PC-9 (cell line): ENCODE data around the gene KRT82. TPM values are rescaled to one million over a fixed set of nuclear protein-coding genes. Genes with fewer than 3 reads are reported as not detected.
"Not testable (repeated sequence)": the region's sequence is repeated elsewhere in the genome, so short reads cannot be mapped to it uniquely, and the experiment has no call there.

Source experiments
- BruUV-seq: library from RNA; stranded (reverse); fragments of 400-500 nt; replicated peaks from 2 replicates; lab custom pipeline; 2021; lab: Mats Ljungman, UMichigan
- CTCF ChIA-PET: fragments of 300-600 bp; sonication (Branson Sonifier 250); formaldehyde crosslinking; loops from one replicate; lab custom pipeline; 2022; ENCODE audit warnings: antibody characterized with exemption; lab: Charles Lee
- POLR2A ChIA-PET: fragments of 300-600 bp; sonication (Branson Sonifier 250); formaldehyde crosslinking; loops from one replicate; lab custom pipeline; 2022; ENCODE audit warnings: antibody characterized with exemption; ENCODE audit not compliant: unreplicated experiment; lab: Charles Lee
- DNase-seq, 2 experiments: peaks; one replicate each; pipeline versions ENCODE4 v3.0.0 to v3.0.0-alpha.2; 2015 to 2022; ENCODE audit warnings: mixed read lengths in 1 of 2
- H2AFZ ChIP-seq: fragments of 200-600 bp; sonication (generic); 2 replicates; pipeline ENCODE4 v1.8.1; 2017; ENCODE audit warnings: antibody characterized with exemption
- H3F3A ChIP-seq: fragments of 200-600 bp; sonication (generic); 2 replicates; pipeline ENCODE4 v1.8.1; 2017; ENCODE audit warnings: antibody characterized with exemption, mild to moderate bottlenecking, low read depth; ENCODE audit not compliant: insufficient read depth
- H3K27ac ChIP-seq: fragments of 200-600 bp; sonication (generic); 2 replicates; pipeline ENCODE4 v1.6.1; 2016; ENCODE audit warnings: mixed run types
- H3K27me3 ChIP-seq: fragments of 200-600 bp; sonication (generic); 2 replicates; pipeline ENCODE4 v1.6.1; 2016; ENCODE audit warnings: low read depth, mixed run types; ENCODE audit not compliant: insufficient read depth
- H3K36me3 ChIP-seq: fragments of 200-600 bp; sonication (generic); 2 replicates; pipeline ENCODE4 v1.6.1; 2016; ENCODE audit warnings: low read depth, mixed run types
- H3K4me1 ChIP-seq: fragments of 200-600 bp; sonication (generic); replicated peaks from 2 replicates; pipeline ENCODE4 v1.6.1; 2016; ENCODE audit warnings: mixed run types; ENCODE audit not compliant: insufficient read depth
- H3K4me2 ChIP-seq: fragments of 200-600 bp; sonication (generic); 2 replicates; pipeline ENCODE4 v1.6.1; 2017; ENCODE audit warnings: mixed run types
- H3K4me3 ChIP-seq: fragments of 200-600 bp; sonication (generic); 2 replicates; pipeline ENCODE4 v1.6.1; 2016; ENCODE audit warnings: mixed run types
- H3K79me2 ChIP-seq: fragments of 200-600 bp; sonication (generic); 2 replicates; pipeline ENCODE4 v1.6.1; 2017; ENCODE audit warnings: low read depth, mixed run types
- H3K9me2 ChIP-seq: fragments of 200-600 bp; sonication (generic); 2 replicates; pipeline ENCODE4 v1.8.1; 2017; ENCODE audit warnings: mild to moderate bottlenecking; ENCODE audit not compliant: insufficient read depth
- H3K9me3 ChIP-seq: fragments of 200-600 bp; sonication (generic); 2 replicates; pipeline ENCODE4 v1.8.1; 2016; ENCODE audit warnings: low read depth; ENCODE audit not compliant: insufficient read depth
- H4K20me1 ChIP-seq: fragments of 200-600 bp; sonication (generic); 2 replicates; pipeline ENCODE4 v1.8.1; 2017; ENCODE audit not compliant: insufficient read depth
- EZH2 ChIP-seq: fragments of 200-600 bp; sonication (generic); IDR thresholded peaks from 2 replicates; pipeline ENCODE4 v1.8.0; 2017; ENCODE audit warnings: antibody characterized with exemption, low read depth
- intact Hi-C: fragments of 100-400 bp; cut with micrococcal nuclease; formaldehyde crosslinking; loops from one replicate; pipeline ENCODE4 v1.10.0; 2022; ENCODE audit not compliant: unreplicated experiment
- total RNA-seq: library from RNA; stranded (reverse); gene quantifications from 2 replicates; pipeline ENCODE4 v1.2.3, GENCODE V29; 2021
- TF ChIP-seq, protein P1 (sequence below): fragments of 200-600 bp; sonication (generic); conservative IDR thresholded peaks from 2 replicates; pipeline ENCODE4 v1.6.1; 2017; ENCODE audit warnings: mixed run types, antibody characterized with exemption, mild to moderate bottlenecking, moderate library complexity

The KRT82 gene
- total RNA-seq, 1 experiment from 2014 or later, result not detected

- DNase-seq, result no peak
- Histone ChIP-seq H3K9me2 (no peaks in the 10 kb centered on the region), H3K27me3 (no peaks in the 10 kb centered on the region), H2AFZ (no peak overlapping the region), H3K9me3 (no peaks in the 10 kb centered on the region), H3K79me2 (no peaks in the 10 kb centered on the region), H3K4me1 (peaks cover 5% of the 10 kb centered on the region), H4K20me1 (no peaks in the 10 kb centered on the region), H3K4me3 (no peak overlapping the region), H3K4me2 (no peak overlapping the region), H3K36me3 (no peaks in the 10 kb centered on the region), H3F3A (peaks cover 4% of the 10 kb centered on the region; the same call in 1 of the 2 replicates), H3K27ac (no peak overlapping the region)
- POLR2A ChIA-PET, result no interaction called here
- CTCF ChIA-PET, result interaction anchor here (0.6 kb wide), 1 partner anchor 281 kb away, joined by 3 read pairs; no protein-coding TSS in a partner anchor
- TF ChIP-seq EZH2, result no peak
- TF ChIP-seq, protein P1, sequence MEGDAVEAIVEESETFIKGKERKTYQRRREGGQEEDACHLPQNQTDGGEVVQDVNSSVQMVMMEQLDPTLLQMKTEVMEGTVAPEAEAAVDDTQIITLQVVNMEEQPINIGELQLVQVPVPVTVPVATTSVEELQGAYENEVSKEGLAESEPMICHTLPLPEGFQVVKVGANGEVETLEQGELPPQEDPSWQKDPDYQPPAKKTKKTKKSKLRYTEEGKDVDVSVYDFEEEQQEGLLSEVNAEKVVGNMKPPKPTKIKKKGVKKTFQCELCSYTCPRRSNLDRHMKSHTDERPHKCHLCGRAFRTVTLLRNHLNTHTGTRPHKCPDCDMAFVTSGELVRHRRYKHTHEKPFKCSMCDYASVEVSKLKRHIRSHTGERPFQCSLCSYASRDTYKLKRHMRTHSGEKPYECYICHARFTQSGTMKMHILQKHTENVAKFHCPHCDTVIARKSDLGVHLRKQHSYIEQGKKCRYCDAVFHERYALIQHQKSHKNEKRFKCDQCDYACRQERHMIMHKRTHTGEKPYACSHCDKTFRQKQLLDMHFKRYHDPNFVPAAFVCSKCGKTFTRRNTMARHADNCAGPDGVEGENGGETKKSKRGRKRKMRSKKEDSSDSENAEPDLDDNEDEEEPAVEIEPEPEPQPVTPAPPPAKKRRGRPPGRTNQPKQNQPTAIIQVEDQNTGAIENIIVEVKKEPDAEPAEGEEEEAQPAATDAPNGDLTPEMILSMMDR, result no peak
- intact Hi-C loops, result no loop called here
- no TSS peak for BruUV-seq
Observed at GRCh38 chr12:52413782-52414345, 7.7 kb upstream of the KRT82 start.

- no peak for DNase-seq
- Histone ChIP-seq H3K79me2 (no peaks in the 10 kb centered on the region), H4K20me1 (no peaks in the 10 kb centered on the region), H3K4me1 (peaks cover 5% of the 10 kb centered on the region), H3K9me3 (no peaks in the 10 kb centered on the region), H3K4me3 (no peak overlapping the region), H3K4me2 (no peak overlapping the region), H3K27me3 (no peaks in the 10 kb centered on the region), H3F3A (peaks cover 4% of the 10 kb centered on the region; the same call in 1 of the 2 replicates), H2AFZ (no peak overlapping the region), H3K36me3 (no peaks in the 10 kb centered on the region), H3K9me2 (no peaks in the 10 kb centered on the region), H3K27ac (no peak overlapping the region)
- intact Hi-C loops, result no loop called here
- POLR2A ChIA-PET, result no interaction called here
- BruUV-seq, result no TSS peak
- CTCF ChIA-PET, result interaction anchor here (0.6 kb wide), 1 partner anchor 281 kb away, joined by 3 read pairs; no protein-coding TSS in a partner anchor
- TF ChIP-seq, protein P1, result no peak
- no peak for TF ChIP-seq EZH2
Observed at GRCh38 chr12:52413202-52413601, 7.1 kb upstream of the KRT82 start.

DNA sequence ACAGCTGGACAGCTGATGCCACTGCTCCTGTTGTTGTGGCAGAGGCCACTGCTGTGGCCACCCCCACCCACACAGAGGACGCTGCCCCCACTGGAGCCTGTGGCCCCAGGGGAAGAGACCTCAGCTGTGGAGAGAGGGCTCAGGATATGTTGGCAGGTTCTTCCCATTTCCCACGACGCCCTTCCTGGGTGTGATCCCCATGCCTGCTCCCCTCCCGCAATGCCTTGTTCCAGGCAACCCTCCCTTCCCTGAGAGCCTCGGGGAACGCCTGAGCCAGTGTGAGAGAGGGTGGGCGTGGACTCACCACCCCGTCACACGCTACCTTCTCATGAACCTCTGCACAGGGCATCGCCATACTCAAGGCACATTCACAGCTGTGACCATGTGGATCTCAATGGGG is 5.7 kb upstream of the KRT82 start:
- no peaks in the 10 kb centered on the region for H3K36me3 ChIP-seq
- H3K27ac ChIP-seq, result no peak overlapping the region
- no peaks in the 10 kb centered on the region for H3K9me3 ChIP-seq
- no peaks in the 10 kb centered on the region for H3K9me2 ChIP-seq
- TF ChIP-seq, protein P1, result no peak
- TF ChIP-seq EZH2, result no peak
- H2AFZ ChIP-seq, result no peak overlapping the region
- H3K4me2 ChIP-seq, result no peak overlapping the region
- BruUV-seq, result no TSS peak
- no peaks in the 10 kb centered on the region for H4K20me1 ChIP-seq
- no peak for DNase-seq
- peaks cover 5% of the 10 kb centered on the region; the same call in 1 of the 2 replicates for H3K4me1 ChIP-seq
- ChIA-PET POLR2A (no interaction called here), CTCF (no interaction called here)
- no peaks in the 10 kb centered on the region for H3K79me2 ChIP-seq
- H3K27me3 ChIP-seq, result no peaks in the 10 kb centered on the region
- intact Hi-C loops, result no loop called here
- peaks cover 1% of the 10 kb centered on the region; the same call in 1 of the 2 replicates for H3F3A ChIP-seq
- H3K4me3 ChIP-seq, result no peak overlapping the region

- DNase-seq, H3K27me3 ChIP-seq, H3K4me2 ChIP-seq, CTCF ChIA-PET, H3K9me3 ChIP-seq, H3K4me1 ChIP-seq, H4K20me1 ChIP-seq, BruUV-seq, H3K36me3 ChIP-seq, H3F3A ChIP-seq, intact Hi-C loops, H2AFZ ChIP-seq, H3K9me2 ChIP-seq, H3K27ac ChIP-seq, H3K4me3 ChIP-seq, H3K79me2 ChIP-seq: not testable (repeated sequence)
- POLR2A ChIA-PET, result interaction anchor here (0.5 kb wide), 1 partner anchor 651 kb away, joined by 3 read pairs; no protein-coding TSS in a partner anchor
Observed at GRCh38 chr12:52410589-52411248, 4.6 kb upstream of the KRT82 start.
